Stimulated activated CD8-positive, alpha-beta memory T cell treated with anti-CD3 and anti-CD28 coated beads, Interleukin-7, amount 100 ng/mL, for 48 hours (primary cell): ENCODE results near the gene PHAF1.

Experiments used
- DNase-seq, 2 donors: peaks; one replicate each; pipeline ENCODE4 v3.0.0-alpha.2; 2020; ENCODE audit warnings: low read depth in 1 of 2; ENCODE audit errors: extremely low read depth in 1 of 2

The PHAF1 gene

GRCh38 chr16:67109407-67110135 is at the start of gene PHAF1:
PHAF1 (plus strand) TSS chr16:67109941; CDS start chr16:67110176, 235 bp downstream.
- peak; percentile 88 to 93 for DNase-seq

- DNase-seq: no peak
Measured at GRCh38 chr16:67063008-67063407, 46.7 kb upstream of the PHAF1 start.

- no peak for DNase-seq
Measured at GRCh38 chr16:67068212-67068753, 41.5 kb upstream of the PHAF1 start.

GRCh38 chr16:67071476-67072048 is 38.2 kb upstream of the PHAF1 start:
- no peak for DNase-seq

- no peak for DNase-seq
Measured at GRCh38 chr16:67075331-67075730, 34.4 kb upstream of the PHAF1 start.

- no peak for DNase-seq
Measured at GRCh38 chr16:67077871-67078270, 31.9 kb upstream of the PHAF1 start.

GRCh38 chr16:67082100-67082499 is 27.6 kb upstream of the PHAF1 start:
- DNase-seq: no peak

GRCh38 chr16:67082891-67083290 is 26.9 kb upstream of the PHAF1 start:
- no peak for DNase-seq

GRCh38 chr16:67084345-67085028 is 25.3 kb upstream of the PHAF1 start:
- DNase-seq: no peak

GRCh38 chr16:67086822-67087221 is 22.9 kb upstream of the PHAF1 start:
- no peak for DNase-seq

- DNase-seq: no peak
Measured at GRCh38 chr16:67087291-67087690, 22.4 kb upstream of the PHAF1 start.

- DNase-seq: no peak
Measured at GRCh38 chr16:67087803-67088202, 21.9 kb upstream of the PHAF1 start.

- no peak for DNase-seq
Measured at GRCh38 chr16:67088551-67088950, 21.2 kb upstream of the PHAF1 start.

- no peak for DNase-seq
Measured at GRCh38 chr16:67089101-67089500, 20.6 kb upstream of the PHAF1 start.

- DNase-seq: no peak
Measured at GRCh38 chr16:67091906-67092566, 17.7 kb upstream of the PHAF1 start.

- no peak for DNase-seq
Measured at GRCh38 chr16:67093098-67093726, 16.5 kb upstream of the PHAF1 start.

- DNase-seq: no peak
Measured at GRCh38 chr16:67098599-67098998, 11.1 kb upstream of the PHAF1 start.

- no peak for DNase-seq
Measured at GRCh38 chr16:67100569-67101310, 9.0 kb upstream of the PHAF1 start.

- DNase-seq: no peak
Measured at GRCh38 chr16:67101311-67102082, 8.2 kb upstream of the PHAF1 start.
